ENCODE data around the gene IKZF2.

IKZF2 gene

DNA sequence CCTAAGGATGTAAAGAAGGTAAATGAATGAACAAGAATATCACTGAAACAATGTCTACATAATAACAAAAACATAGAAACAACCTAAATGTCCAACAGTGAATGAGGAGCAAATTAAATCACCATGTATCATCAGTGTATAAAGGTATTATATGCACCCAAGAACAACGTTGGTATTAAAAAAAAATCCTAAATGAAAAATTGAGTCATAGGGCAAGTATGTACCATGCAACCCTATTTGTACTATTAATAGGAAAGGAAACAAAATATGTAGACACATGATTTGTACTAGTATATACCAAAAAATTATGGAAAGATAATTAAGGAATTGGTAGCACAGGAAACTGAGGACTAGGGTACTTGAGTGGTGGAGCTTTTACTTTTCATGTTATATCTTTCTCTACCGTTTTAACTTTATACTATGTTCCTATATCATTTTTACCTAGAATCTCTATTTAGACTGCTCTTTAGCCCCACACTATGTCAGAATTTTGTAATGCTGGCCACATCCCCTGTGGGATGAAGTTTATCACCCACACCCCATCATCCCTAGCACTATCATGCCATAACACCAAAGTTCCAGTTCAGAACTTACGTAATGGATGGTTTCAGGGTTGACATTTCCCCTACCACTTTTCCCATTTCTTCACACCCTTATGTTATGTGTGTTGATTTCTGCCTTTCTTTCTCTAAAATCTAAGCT, 25.6 kb downstream of the IKZF2 start:
- Histone ChIP-seq H3K4me3 (ENCODE audit: low read length) (no peak overlapping the region), H3K4me1 (ENCODE audit: control insufficient read depth, insufficient read depth, low read length) (no peaks in the 10 kb centered on the region), H3K9me3 (ENCODE audit: control insufficient read depth, insufficient read depth, low read length) (no peaks in the 10 kb centered on the region), H3K27me3 (ENCODE audit: control insufficient read depth, insufficient read depth, low read length) (no peaks in the 10 kb centered on the region), H3K27ac (ENCODE audit: low read length) (no peak overlapping the region), H3K36me3 (ENCODE audit: control insufficient read depth, insufficient read depth, low read length) (no peaks in the 10 kb centered on the region)
- no CpG with 5 or more reads among the region's 3 CpGs for WGBS (ENCODE audit: insufficient coverage, insufficient read length)
- no peak for DNase-seq (ENCODE audit: low read depth, low spot score)

DNA sequence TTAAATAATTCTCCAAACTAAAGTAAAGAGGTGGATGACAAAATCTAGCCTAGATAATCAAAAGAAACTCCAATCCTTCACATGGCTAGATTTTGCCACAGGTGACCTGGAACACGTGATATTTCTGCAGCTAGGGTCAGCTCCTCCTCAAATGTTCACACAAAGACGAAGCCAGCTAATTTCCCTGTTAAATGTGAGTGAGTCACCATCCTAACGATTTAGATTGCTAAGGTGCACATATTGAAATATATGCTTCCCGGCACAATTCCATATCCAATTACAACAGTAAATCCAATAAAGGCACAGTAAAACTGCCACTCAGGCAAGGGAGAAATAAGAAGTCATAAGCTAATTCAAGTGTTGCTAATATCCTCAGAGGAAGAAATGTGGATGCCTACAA, 28.7 kb downstream of the IKZF2 start:
- Histone ChIP-seq H3K9me3 (ENCODE audit: control insufficient read depth, insufficient read depth, low read length) (no peaks in the 10 kb centered on the region), H3K27ac (ENCODE audit: low read length) (no peak overlapping the region), H3K36me3 (ENCODE audit: control insufficient read depth, insufficient read depth, low read length) (no peaks in the 10 kb centered on the region), H3K4me3 (ENCODE audit: low read length) (no peak overlapping the region), H3K4me1 (ENCODE audit: control insufficient read depth, insufficient read depth, low read length) (no peaks in the 10 kb centered on the region), H3K27me3 (ENCODE audit: control insufficient read depth, insufficient read depth, low read length) (no peaks in the 10 kb centered on the region)
- no peak for DNase-seq (ENCODE audit: low read depth, low spot score)
- no CpG with 5 or more reads among the region's 4 CpGs for WGBS (ENCODE audit: insufficient coverage, insufficient read length)

DNA sequence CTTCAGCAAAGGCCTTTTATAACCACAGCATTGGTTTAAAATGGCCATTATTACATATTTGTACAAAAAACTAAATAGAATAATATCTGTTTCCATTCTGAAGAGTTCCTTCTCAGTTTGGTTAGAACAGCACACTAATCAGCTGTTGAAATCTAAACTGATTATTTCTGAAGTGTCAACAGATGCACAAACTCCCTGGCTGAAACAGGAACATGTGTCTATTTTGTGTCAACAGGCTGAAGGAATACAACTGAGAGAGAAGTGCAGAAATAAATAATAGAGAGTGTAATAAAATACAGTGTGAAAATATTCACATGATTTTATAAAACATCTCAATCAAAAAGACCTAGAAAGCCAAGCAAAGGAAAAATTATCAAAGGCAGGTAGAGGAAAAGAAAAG, 29.7 kb downstream of the IKZF2 start:
- no peak for DNase-seq (ENCODE audit: low read depth, low spot score)
- Histone ChIP-seq H3K9me3 (ENCODE audit: control insufficient read depth, insufficient read depth, low read length) (no peaks in the 10 kb centered on the region), H3K4me1 (ENCODE audit: control insufficient read depth, insufficient read depth, low read length) (no peaks in the 10 kb centered on the region), H3K36me3 (ENCODE audit: control insufficient read depth, insufficient read depth, low read length) (no peaks in the 10 kb centered on the region), H3K27ac (ENCODE audit: low read length) (no peak overlapping the region), H3K27me3 (ENCODE audit: control insufficient read depth, insufficient read depth, low read length) (no peaks in the 10 kb centered on the region), H3K4me3 (ENCODE audit: low read length) (no peak overlapping the region)

DNA sequence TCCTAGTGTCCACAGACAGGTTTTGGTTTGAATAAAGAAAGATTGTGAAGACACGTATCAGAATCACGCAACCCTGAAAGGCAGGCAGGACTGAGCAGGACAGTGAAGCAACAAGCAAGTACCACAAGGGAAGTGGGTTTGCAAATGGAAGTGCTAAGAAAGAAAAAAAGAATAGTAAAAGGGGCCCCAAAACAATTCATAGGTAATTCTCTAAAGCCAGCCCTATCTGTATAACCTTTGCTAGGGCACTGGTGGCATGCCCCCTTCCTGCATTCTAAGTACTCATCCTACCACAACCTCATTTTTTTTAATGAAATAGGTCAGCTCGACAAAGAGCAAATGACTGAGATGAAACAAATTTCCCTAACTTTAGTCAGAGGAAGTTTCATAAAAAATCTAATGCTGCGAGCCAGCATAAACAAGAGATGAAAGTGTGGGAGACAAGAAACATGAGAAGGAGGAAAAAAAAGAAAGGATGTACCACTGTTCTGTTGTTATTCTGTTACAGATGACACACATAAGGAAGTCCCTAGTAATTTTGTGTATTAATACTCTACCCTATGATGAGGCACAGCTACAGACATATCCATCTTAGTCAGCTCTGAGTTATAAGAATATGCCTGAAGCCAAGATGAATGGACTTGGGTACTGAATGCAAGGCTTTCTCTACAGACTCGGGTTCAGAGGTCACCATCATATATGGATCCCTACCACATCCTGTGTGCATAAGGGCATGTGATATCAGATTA, 32.2 kb downstream of the IKZF2 start:
- DNase-seq (ENCODE audit: low read depth, low spot score): no peak
- no peaks in the 10 kb centered on the region for H3K36me3 ChIP-seq (ENCODE audit: control insufficient read depth, insufficient read depth, low read length)
- H3K4me1 ChIP-seq (ENCODE audit: control insufficient read depth, insufficient read depth, low read length): no peaks in the 10 kb centered on the region
- no peaks in the 10 kb centered on the region for H3K9me3 ChIP-seq (ENCODE audit: control insufficient read depth, insufficient read depth, low read length)
- H3K27me3 ChIP-seq (ENCODE audit: control insufficient read depth, insufficient read depth, low read length): no peaks in the 10 kb centered on the region
- H3K27ac ChIP-seq (ENCODE audit: low read length): no peak overlapping the region
- no CpG with 5 or more reads among the region's 5 CpGs for WGBS (ENCODE audit: insufficient coverage, insufficient read length)
- H3K4me3 ChIP-seq (ENCODE audit: low read length): no peak overlapping the region

DNA sequence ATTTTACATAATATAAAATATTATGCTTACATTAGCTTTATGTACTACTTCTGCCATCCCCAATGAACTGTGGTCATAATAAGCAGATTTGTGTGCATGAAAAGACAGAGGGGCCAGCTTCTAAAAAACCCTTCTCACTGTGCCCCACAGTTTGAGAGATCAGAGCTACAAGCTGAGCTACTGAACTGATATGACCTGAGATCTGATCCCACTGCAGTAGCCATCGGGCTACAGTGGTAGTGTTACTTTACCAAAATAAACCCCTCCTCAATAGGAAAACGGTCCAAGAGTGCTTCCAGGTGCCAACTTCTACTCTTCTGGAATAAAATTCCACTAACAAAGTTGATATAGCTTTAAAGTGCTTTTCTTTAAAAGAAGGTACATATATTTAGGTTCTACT, 43.1 kb downstream of the IKZF2 start:
- Histone ChIP-seq H3K9me3 (ENCODE audit: control insufficient read depth, insufficient read depth, low read length) (no peaks in the 10 kb centered on the region), H3K27ac (ENCODE audit: low read length) (no peak overlapping the region)
- WGBS (ENCODE audit: insufficient coverage, insufficient read length): no CpG with 5 or more reads among the region's 2 CpGs

DNA sequence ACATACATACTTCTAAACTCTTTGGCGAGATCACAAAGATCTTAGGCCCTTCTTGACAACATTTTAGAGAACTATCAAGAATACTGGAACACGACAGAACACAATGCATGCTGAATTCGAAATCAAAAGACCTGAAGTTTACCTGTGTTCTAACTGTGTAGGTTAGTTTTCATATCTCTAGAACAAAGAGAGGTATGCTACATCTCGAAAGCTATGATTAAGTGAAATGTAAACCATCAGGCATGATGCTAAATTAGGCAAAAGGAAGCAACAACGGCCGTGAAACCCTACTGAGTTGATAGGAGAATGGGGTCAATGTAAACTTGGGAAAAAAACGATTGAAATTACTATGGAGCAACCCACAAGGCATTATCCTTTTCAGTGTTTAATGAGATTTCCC, 43.7 kb downstream of the IKZF2 start:
- Histone ChIP-seq H3K27ac (ENCODE audit: low read length) (no peak overlapping the region), H3K4me3 (ENCODE audit: low read length) (no peak overlapping the region), H3K27me3 (ENCODE audit: control insufficient read depth, insufficient read depth, low read length) (no peaks in the 10 kb centered on the region), H3K4me1 (ENCODE audit: control insufficient read depth, insufficient read depth, low read length) (no peaks in the 10 kb centered on the region), H3K9me3 (ENCODE audit: control insufficient read depth, insufficient read depth, low read length) (no peaks in the 10 kb centered on the region), H3K36me3 (ENCODE audit: control insufficient read depth, insufficient read depth, low read length) (no peaks in the 10 kb centered on the region)
- no CpG with 5 or more reads among the region's 7 CpGs for WGBS (ENCODE audit: insufficient coverage, insufficient read length)
- DNase-seq (ENCODE audit: low read depth, low spot score): no peak

More for the DNA sequence above, 43.1 kb downstream of the IKZF2 start:
- no peaks in the 10 kb centered on the region for H3K4me1 ChIP-seq (ENCODE audit: control insufficient read depth, insufficient read depth, low read length)
- DNase-seq (ENCODE audit: low read depth, low spot score): no peak
- H3K27me3 ChIP-seq (ENCODE audit: control insufficient read depth, insufficient read depth, low read length): no peaks in the 10 kb centered on the region
- H3K36me3 ChIP-seq (ENCODE audit: control insufficient read depth, insufficient read depth, low read length): no peaks in the 10 kb centered on the region
- H3K4me3 ChIP-seq (ENCODE audit: low read length): no peak overlapping the region

DNA sequence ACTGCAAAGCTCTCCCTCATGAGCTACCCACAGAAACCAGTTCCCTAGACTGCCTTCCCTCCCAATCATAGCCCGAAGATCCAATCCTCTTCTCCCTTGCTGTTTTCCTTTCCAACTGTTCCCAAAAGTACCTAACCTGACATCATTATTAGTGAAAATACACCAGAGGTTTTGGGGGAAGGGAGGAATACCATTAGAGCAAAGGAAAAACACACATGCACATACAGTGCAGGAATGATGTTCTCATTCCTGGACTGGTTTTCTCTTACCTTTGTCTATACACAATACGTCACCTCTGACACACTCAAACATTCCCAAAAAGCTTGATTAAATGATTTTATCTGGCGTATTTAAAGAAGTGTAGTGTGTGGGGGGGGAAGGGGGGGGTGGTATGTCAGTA, 46.2 kb downstream of the IKZF2 start:
- DNase-seq (ENCODE audit: low read depth, low spot score): no peak
- H3K4me3 ChIP-seq (ENCODE audit: low read length): no peak overlapping the region
- H3K27me3 ChIP-seq (ENCODE audit: control insufficient read depth, insufficient read depth, low read length): no peaks in the 10 kb centered on the region
- WGBS (ENCODE audit: insufficient coverage, insufficient read length): no CpG with 5 or more reads among the region's 3 CpGs
- no peaks in the 10 kb centered on the region for H3K4me1 ChIP-seq (ENCODE audit: control insufficient read depth, insufficient read depth, low read length)
- H3K9me3 ChIP-seq (ENCODE audit: control insufficient read depth, insufficient read depth, low read length): no peaks in the 10 kb centered on the region
- no peak overlapping the region for H3K27ac ChIP-seq (ENCODE audit: low read length)
- H3K36me3 ChIP-seq (ENCODE audit: control insufficient read depth, insufficient read depth, low read length): no peaks in the 10 kb centered on the region

DNA sequence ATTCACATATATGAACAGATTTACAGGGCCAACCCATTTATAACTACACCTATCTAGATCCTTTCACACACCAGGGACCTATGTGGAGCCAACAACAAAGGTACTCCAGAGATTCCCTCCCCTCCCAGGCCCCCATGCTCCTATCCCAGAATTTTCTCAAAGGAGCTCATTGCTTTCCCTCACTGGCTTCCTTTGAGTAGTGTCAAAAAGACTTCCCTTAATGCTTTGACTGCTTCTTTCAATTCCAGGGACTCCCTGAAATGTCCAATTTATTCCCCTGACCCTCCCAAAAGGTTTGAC, 46.6 kb downstream of the IKZF2 start:
- Histone ChIP-seq H3K4me3 (ENCODE audit: low read length) (no peak overlapping the region), H3K4me1 (ENCODE audit: control insufficient read depth, insufficient read depth, low read length) (no peaks in the 10 kb centered on the region)

DNA sequence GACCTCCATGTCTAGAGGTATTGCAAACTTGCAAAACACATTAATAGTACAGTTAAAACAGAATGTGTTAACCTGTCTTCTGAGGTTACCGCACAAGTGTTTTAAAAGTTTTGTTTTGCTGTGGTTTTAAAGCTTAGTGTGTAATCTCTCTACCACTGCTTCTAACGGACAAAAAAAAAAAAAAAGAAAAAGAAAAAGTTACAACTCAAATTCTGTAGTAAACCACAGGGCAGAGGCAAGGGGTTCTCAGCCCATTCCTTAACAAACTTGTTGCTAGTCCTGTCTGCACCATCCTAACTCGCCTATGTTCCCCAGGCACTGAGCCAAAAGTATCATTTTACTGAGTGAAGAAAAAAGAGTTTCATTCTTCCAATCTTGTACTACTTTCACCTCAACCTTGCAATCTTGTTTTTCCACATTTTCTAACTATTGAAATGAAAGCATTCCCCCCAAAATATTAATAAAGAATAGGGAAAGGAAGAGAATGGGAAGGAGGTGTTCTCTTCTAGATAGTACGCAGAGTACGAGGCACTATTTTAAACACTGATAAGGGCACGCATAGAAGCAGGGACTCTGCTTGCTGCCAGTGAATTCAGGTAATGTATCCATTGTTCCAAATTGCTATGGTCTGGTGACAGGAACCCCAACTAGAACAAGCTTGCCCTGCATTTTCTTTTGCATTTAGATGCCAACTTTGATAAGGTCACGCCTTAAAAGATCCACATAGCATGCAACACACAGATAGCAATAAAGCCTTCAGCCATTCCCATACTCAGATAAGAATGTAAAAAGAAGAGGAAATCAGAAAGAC, 47.1 kb downstream of the IKZF2 start:
- no CpG with 5 or more reads among the region's 7 CpGs for WGBS (ENCODE audit: insufficient coverage, insufficient read length)
- no peak overlapping the region for H3K4me3 ChIP-seq (ENCODE audit: low read length)
- H3K9me3 ChIP-seq (ENCODE audit: control insufficient read depth, insufficient read depth, low read length): no peaks in the 10 kb centered on the region
- H3K4me1 ChIP-seq (ENCODE audit: control insufficient read depth, insufficient read depth, low read length): no peaks in the 10 kb centered on the region; the same call in 1 of the 2 replicates
- no peaks in the 10 kb centered on the region for H3K27me3 ChIP-seq (ENCODE audit: control insufficient read depth, insufficient read depth, low read length)
- no peak for DNase-seq (ENCODE audit: low read depth, low spot score)
- no peaks in the 10 kb centered on the region for H3K36me3 ChIP-seq (ENCODE audit: control insufficient read depth, insufficient read depth, low read length)
- no peak overlapping the region for H3K27ac ChIP-seq (ENCODE audit: low read length)

More for the DNA sequence above, 46.6 kb downstream of the IKZF2 start:
- DNase-seq (ENCODE audit: low read depth, low spot score): no peak
- Histone ChIP-seq H3K36me3 (ENCODE audit: control insufficient read depth, insufficient read depth, low read length) (no peaks in the 10 kb centered on the region), H3K27ac (ENCODE audit: low read length) (no peak overlapping the region), H3K9me3 (ENCODE audit: control insufficient read depth, insufficient read depth, low read length) (no peaks in the 10 kb centered on the region), H3K27me3 (ENCODE audit: control insufficient read depth, insufficient read depth, low read length) (no peaks in the 10 kb centered on the region)

DNA sequence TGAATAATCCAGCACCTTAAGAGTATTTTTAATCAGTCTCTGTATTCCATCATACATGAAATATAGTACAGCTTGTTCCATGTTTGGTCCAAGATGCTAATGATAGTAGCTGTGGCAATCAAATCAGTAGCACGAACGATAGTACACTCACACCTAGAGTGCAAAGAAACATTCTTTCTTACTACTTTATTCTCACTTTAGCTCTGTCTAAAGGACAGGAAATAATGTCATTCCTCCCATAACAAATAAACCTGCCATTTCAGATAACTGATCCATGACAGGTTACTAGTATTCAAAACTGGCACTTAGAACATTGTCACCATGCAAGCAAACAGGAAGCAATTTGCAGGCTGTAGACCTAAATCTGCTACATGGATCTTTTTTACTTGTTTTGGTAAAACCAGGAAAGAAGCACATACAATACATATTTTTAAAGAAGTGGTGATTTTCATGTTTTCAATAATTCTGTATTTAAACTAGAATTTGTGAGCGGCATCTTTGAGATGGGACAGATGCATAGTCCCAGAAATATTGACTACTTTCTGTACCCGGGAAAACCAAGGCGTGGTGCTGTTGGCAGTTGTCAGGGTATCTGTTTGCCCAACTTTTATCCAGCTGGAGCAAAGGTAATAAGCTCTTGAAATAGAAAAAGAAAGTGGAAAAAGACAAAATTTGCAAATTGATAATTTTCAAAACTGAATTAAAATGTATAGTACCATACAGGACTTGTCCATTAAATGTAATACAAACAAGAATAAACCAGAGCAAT, 49.5 kb downstream of the IKZF2 start:
- Histone ChIP-seq H3K4me1 (ENCODE audit: control insufficient read depth, insufficient read depth, low read length) (no peaks in the 10 kb centered on the region; the same call in 1 of the 2 replicates), H3K9me3 (ENCODE audit: control insufficient read depth, insufficient read depth, low read length) (no peaks in the 10 kb centered on the region), H3K36me3 (ENCODE audit: control insufficient read depth, insufficient read depth, low read length) (no peaks in the 10 kb centered on the region), H3K27ac (ENCODE audit: low read length) (no peak overlapping the region), H3K4me3 (ENCODE audit: low read length) (no peak overlapping the region), H3K27me3 (ENCODE audit: control insufficient read depth, insufficient read depth, low read length) (no peaks in the 10 kb centered on the region)
- no CpG with 5 or more reads among the region's 5 CpGs for WGBS (ENCODE audit: insufficient coverage, insufficient read length)
- no peak for DNase-seq (ENCODE audit: low read depth, low spot score)
